Measurements from ENCODE around the gene ADGRL1.
"Not testable (repeated sequence)": the region's sequence is repeated elsewhere in the genome, so short reads cannot be mapped to it uniquely, and the experiment has no call there.

The ADGRL1 gene

GRCh38 chr19:14217886-14218285 lies 11.9 kb upstream of the ADGRL1 start:
- not testable (repeated sequence) for DNase-seq

- no peak for DNase-seq
Observed at GRCh38 chr19:14214580-14214979, 8.6 kb upstream of the ADGRL1 start.

- not testable (repeated sequence) for DNase-seq
Observed at GRCh38 chr19:14210182-14210581, 4.2 kb upstream of the ADGRL1 start.

GRCh38 chr19:14209401-14209800 lies 3.4 kb upstream of the ADGRL1 start:
- DNase-seq: not testable (repeated sequence)

- DNase-seq: not testable (repeated sequence)
Observed at GRCh38 chr19:14208496-14208895, 2.5 kb upstream of the ADGRL1 start.

GRCh38 chr19:14207796-14208195 lies 1.8 kb upstream of the ADGRL1 start:
- not testable (repeated sequence) for DNase-seq

GRCh38 chr19:14206737-14207726 lies 1.1 kb upstream of the ADGRL1 start:
- DNase-seq: peak; percentile 76

- not testable (repeated sequence) for DNase-seq
Observed at GRCh38 chr19:14206308-14206707, 339 bp upstream of the ADGRL1 start.

GRCh38 chr19:14204676-14205451 lies 1.1 kb downstream of the ADGRL1 start:
- DNase-seq: not testable (repeated sequence)

GRCh38 chr19:14204219-14204618 lies 1.8 kb downstream of the ADGRL1 start:
- not testable (repeated sequence) for DNase-seq

GRCh38 chr19:14203788-14204187 lies 2.2 kb downstream of the ADGRL1 start:
- DNase-seq: not testable (repeated sequence)

- DNase-seq: no peak
Observed at GRCh38 chr19:14203177-14203576, 2.8 kb downstream of the ADGRL1 start.

GRCh38 chr19:14201481-14201880 lies 4.5 kb downstream of the ADGRL1 start:
- DNase-seq: not testable (repeated sequence)

GRCh38 chr19:14200147-14200841 lies 5.7 kb downstream of the ADGRL1 start:
- DNase-seq: not testable (repeated sequence)

- DNase-seq: no peak
Observed at GRCh38 chr19:14198384-14199376, 7.3 kb downstream of the ADGRL1 start.

- no peak for DNase-seq
Observed at GRCh38 chr19:14197882-14198281, 8.1 kb downstream of the ADGRL1 start.

GRCh38 chr19:14197288-14197687 lies 8.7 kb downstream of the ADGRL1 start:
- not testable (repeated sequence) for DNase-seq

GRCh38 chr19:14196105-14196504 lies 9.9 kb downstream of the ADGRL1 start:
- DNase-seq: not testable (repeated sequence)

- DNase-seq: not testable (repeated sequence)
Observed at GRCh38 chr19:14195216-14195615, 10.8 kb downstream of the ADGRL1 start.

GRCh38 chr19:14189415-14189814 lies 16.6 kb downstream of the ADGRL1 start:
- no peak for DNase-seq

GRCh38 chr19:14188086-14188485 lies 17.9 kb downstream of the ADGRL1 start:
- DNase-seq: not testable (repeated sequence)

GRCh38 chr19:14187561-14187960 lies 18.4 kb downstream of the ADGRL1 start:
- DNase-seq: no peak

All from NCI-H524 treated with DMSO at 0.1 percent for 48 hours (cell line).